Hippocampal formation (tissue), 2 donors: ENCODE data around the gene CTNS.

ENCODE experiments used
- DNase-seq, 2 donors: peaks; one replicate each; lab custom pipeline; 2025; lab: John Stamatoyannopoulos, UW

The CTNS gene

GRCh38 chr17:3659541-3660111 lies 23.1 kb downstream of the CTNS start:
- peak; percentile 6 to 51 for DNase-seq

- peak; percentile 28 to 29 for DNase-seq
Observed at GRCh38 chr17:3660311-3660891, 23.8 kb downstream of the CTNS start.

GRCh38 chr17:3663102-3664011 lies 26.8 kb downstream of the CTNS start:
- no peak for DNase-seq

- DNase-seq, result peak; percentile 18 to 25
Observed at GRCh38 chr17:3665834-3666233, 29.3 kb downstream of the CTNS start.

GRCh38 chr17:3666516-3666915 lies 30.0 kb downstream of the CTNS start:
- no peak for DNase-seq

- DNase-seq, result peak in 1 of 2 donors; percentile 46
Observed at GRCh38 chr17:3667366-3668278, 31.1 kb downstream of the CTNS start.

GRCh38 chr17:3668279-3669084 lies 31.9 kb downstream of the CTNS start, which contains the start of the genes EMC6 and TAX1BP3:
Gene EMC6 (plus strand): TSS chr17:3668812. CDS start chr17:3669147, 335 bp downstream.
Gene TAX1BP3 (minus strand): TSS chr17:3668578. CDS start chr17:3668526, 52 bp downstream.
- peak; percentile 94 to 98 for DNase-seq

- DNase-seq, result no peak
Observed at GRCh38 chr17:3669085-3669347, 32.5 kb downstream of the CTNS start.

- DNase-seq, result no peak
Observed at GRCh38 chr17:3669548-3669947, 33.0 kb downstream of the CTNS start.

- no peak for DNase-seq
Observed at GRCh38 chr17:3672571-3672970, 36.0 kb downstream of the CTNS start.

- DNase-seq, result no peak
Observed at GRCh38 chr17:3675886-3676285, 39.3 kb downstream of the CTNS start.

GRCh38 chr17:3678095-3678820 lies 41.7 kb downstream of the CTNS start:
- peak in 1 of 2 donors; percentile 13 for DNase-seq

GRCh38 chr17:3678821-3679530 lies 42.4 kb downstream of the CTNS start:
- no peak for DNase-seq

- no peak for DNase-seq
Observed at GRCh38 chr17:3679531-3680126, 43.1 kb downstream of the CTNS start.

GRCh38 chr17:3681057-3681456 lies 44.5 kb downstream of the CTNS start:
- no peak for DNase-seq

- DNase-seq, result no peak
Observed at GRCh38 chr17:3681565-3681964, 45.0 kb downstream of the CTNS start.

- DNase-seq, result no peak
Observed at GRCh38 chr17:3682033-3682432, 45.5 kb downstream of the CTNS start.

GRCh38 chr17:3683054-3683511 lies 46.5 kb downstream of the CTNS start:
- no peak for DNase-seq

GRCh38 chr17:3685174-3685573 lies 48.6 kb downstream of the CTNS start:
- no peak for DNase-seq
